Measurements from ENCODE around the gene NINL. TPM values are rescaled to one million over a fixed set of nuclear protein-coding genes. Genes with fewer than 3 reads are reported as not detected.

The NINL gene
- total RNA-seq, 1 donor from 2014 or later = 95.5 TPM

GRCh38 chr20:25579081-25579770 is 6.1 kb downstream of the NINL start:
- H3K4me1 Mint-ChIP-seq (ENCODE audit: unreplicated experiment) = peaks cover 35% of the 10 kb centered on the region
- no peak overlapping the region for H3K4me3 Mint-ChIP-seq (ENCODE audit: unreplicated experiment)
- H3K9me3 Mint-ChIP-seq (ENCODE audit: unreplicated experiment) = no peaks in the 10 kb centered on the region
- H3K36me3 Mint-ChIP-seq (ENCODE audit: low read depth, unreplicated experiment) = peaks cover 25% of the 10 kb centered on the region
- H3K27me3 Mint-ChIP-seq (ENCODE audit: unreplicated experiment) = peaks cover 7% of the 10 kb centered on the region
- no peak for TF ChIP-seq CTCF (IDR thresholded peaks at IDR 0.05; ENCODE audit: unreplicated experiment)
- no peak overlapping the region for H3K27ac Mint-ChIP-seq (ENCODE audit: unreplicated experiment)
- no peak for DNase-seq (ENCODE audit: low spot score)

- H3K4me1 Mint-ChIP-seq (ENCODE audit: unreplicated experiment) = peaks cover 36% of the 10 kb centered on the region
- no peak for DNase-seq (ENCODE audit: low spot score)
- H3K4me3 Mint-ChIP-seq (ENCODE audit: unreplicated experiment) = no peak overlapping the region
- H3K9me3 Mint-ChIP-seq (ENCODE audit: unreplicated experiment) = no peaks in the 10 kb centered on the region
- H3K36me3 Mint-ChIP-seq (ENCODE audit: low read depth, unreplicated experiment) = peaks cover 20% of the 10 kb centered on the region
- TF ChIP-seq CTCF (IDR thresholded peaks at IDR 0.05; ENCODE audit: unreplicated experiment) = no peak
- no peaks in the 10 kb centered on the region for H3K27me3 Mint-ChIP-seq (ENCODE audit: unreplicated experiment)
- H3K27ac Mint-ChIP-seq (ENCODE audit: unreplicated experiment) = peak overlapping the region; percentile 36
Observed at GRCh38 chr20:25576783-25577530, 8.4 kb downstream of the NINL start.

DNA sequence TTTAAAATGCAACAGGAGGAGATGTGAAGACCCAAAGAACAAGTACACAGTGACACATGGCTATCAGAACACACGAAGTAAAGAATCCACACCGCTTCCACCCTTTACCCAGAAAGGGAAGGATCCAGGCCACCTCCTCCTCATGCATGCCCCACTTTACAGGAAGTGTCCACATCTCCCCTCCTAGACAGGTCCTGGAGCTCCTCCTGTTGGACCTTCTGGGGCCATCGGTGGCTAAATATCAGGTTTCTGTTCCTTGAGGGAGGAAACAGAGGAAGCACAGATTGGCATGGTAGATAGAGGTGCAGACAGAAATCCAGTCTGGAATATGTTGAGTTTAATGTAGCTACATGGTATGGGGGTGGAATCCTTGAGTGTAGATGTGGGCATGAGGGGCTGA is 10.9 kb downstream of the NINL start:
- Mint-ChIP-seq H3K9me3 (ENCODE audit: unreplicated experiment) (no peaks in the 10 kb centered on the region), H3K27ac (ENCODE audit: unreplicated experiment) (peak overlapping the region; percentile 67), H3K36me3 (ENCODE audit: low read depth, unreplicated experiment) (peaks cover 22% of the 10 kb centered on the region), H3K27me3 (ENCODE audit: unreplicated experiment) (peaks cover 2% of the 10 kb centered on the region), H3K4me3 (ENCODE audit: unreplicated experiment) (no peak overlapping the region), H3K4me1 (ENCODE audit: unreplicated experiment) (peaks cover 52% of the 10 kb centered on the region)
- peak; percentile 41 for DNase-seq (ENCODE audit: low spot score)
- TF ChIP-seq CTCF (IDR thresholded peaks at IDR 0.05; ENCODE audit: unreplicated experiment) = no peak

GRCh38 chr20:25573288-25574251 is 11.8 kb downstream of the NINL start:
- peaks cover 2% of the 10 kb centered on the region for H3K27me3 Mint-ChIP-seq (ENCODE audit: unreplicated experiment)

More at GRCh38 chr20:25573288-25574251, 11.8 kb downstream of the NINL start:
- no peak for DNase-seq (ENCODE audit: low spot score)
- H3K9me3 Mint-ChIP-seq (ENCODE audit: unreplicated experiment) = no peaks in the 10 kb centered on the region
- H3K4me3 Mint-ChIP-seq (ENCODE audit: unreplicated experiment) = no peak overlapping the region
- no peak for TF ChIP-seq CTCF (IDR thresholded peaks at IDR 0.05; ENCODE audit: unreplicated experiment)
- no peak overlapping the region for H3K27ac Mint-ChIP-seq (ENCODE audit: unreplicated experiment)
- peaks cover 55% of the 10 kb centered on the region for H3K4me1 Mint-ChIP-seq (ENCODE audit: unreplicated experiment)
- H3K36me3 Mint-ChIP-seq (ENCODE audit: low read depth, unreplicated experiment) = peaks cover 25% of the 10 kb centered on the region

Data from endothelial cell (in vitro differentiated cells).